IPS-NIHi11 (cell line): ENCODE measurements around the gene SMAP1.

Experiments used
- DNase-seq: peaks from one replicate; pipeline ENCODE4 v3.0.0; 2012; ENCODE audit warnings: mixed read lengths, low spot score

The SMAP1 gene

GRCh38 chr6:70900047-70900446 lies 232.4 kb downstream of the SMAP1 start:
- no peak for DNase-seq

- no peak for DNase-seq
Observed at GRCh38 chr6:70901324-70901723, 233.6 kb downstream of the SMAP1 start.

- no peak for DNase-seq
Observed at GRCh38 chr6:70903665-70904452, 236.2 kb downstream of the SMAP1 start.

GRCh38 chr6:70905742-70906141 lies 238.1 kb downstream of the SMAP1 start:
- no peak for DNase-seq
